DMS 273 treated with DMSO at 0.1 percent for 48 hours (cell line): ENCODE measurements around the gene CALHM5.

Source experiments
- DNase-seq: peaks from one replicate; lab custom pipeline; 2025; lab: John Stamatoyannopoulos, UW

The CALHM5 gene

GRCh38 chr6:116550796-116551195 lies 39.4 kb downstream of the CALHM5 start:
- DNase-seq, result no peak

- no peak for DNase-seq
These were observed 42.0 kb downstream of the CALHM5 start, which contains the start of gene CALHM4 for GRCh38 chr6:116553451-116553850. TSS of gene CALHM4 (plus strand) at chr6:116553751. CDS start at chr6:116553794, 43 bp downstream.

- DNase-seq, result no peak
These were observed 44.6 kb downstream of the CALHM5 start for GRCh38 chr6:116556065-116556464.

GRCh38 chr6:116556814-116557415 lies 45.5 kb downstream of the CALHM5 start:
- DNase-seq, result no peak

- DNase-seq, result no peak
These were observed 46.5 kb downstream of the CALHM5 start for GRCh38 chr6:116557893-116558292.

GRCh38 chr6:116560130-116560529 lies 48.7 kb downstream of the CALHM5 start:
- no peak for DNase-seq

- peak; percentile 16 for DNase-seq
These were observed 50.1 kb downstream of the CALHM5 start for GRCh38 chr6:116561377-116562018.

- DNase-seq, result no peak
These were observed 50.6 kb downstream of the CALHM5 start for GRCh38 chr6:116562019-116562403.

- DNase-seq, result no peak
These were observed 51.2 kb downstream of the CALHM5 start for GRCh38 chr6:116562614-116563013.

GRCh38 chr6:116563830-116564229 lies 52.4 kb downstream of the CALHM5 start:
- DNase-seq, result no peak

- DNase-seq, result no peak
These were observed 52.9 kb downstream of the CALHM5 start for GRCh38 chr6:116564311-116564710.

GRCh38 chr6:116564921-116565872 lies 53.8 kb downstream of the CALHM5 start:
- no peak for DNase-seq

GRCh38 chr6:116568111-116568510 lies 56.7 kb downstream of the CALHM5 start:
- no peak for DNase-seq

- DNase-seq, result no peak
These were observed 57.6 kb downstream of the CALHM5 start for GRCh38 chr6:116568821-116569755.

GRCh38 chr6:116570856-116571682 lies 59.6 kb downstream of the CALHM5 start, which contains the start of gene RWDD1:
TSS of gene RWDD1 (plus strand) at chr6:116571504. CDS start at chr6:116571583, 79 bp downstream.
- DNase-seq, result peak; percentile 99

GRCh38 chr6:116571683-116572000 lies 60.2 kb downstream of the CALHM5 start:
- no peak for DNase-seq

GRCh38 chr6:116572162-116572561 lies 60.7 kb downstream of the CALHM5 start:
- peak; percentile 17 for DNase-seq
